GM12874 (cell line): Measurements from ENCODE around the gene AGBL1.

ENCODE experiments used
- TF ChIP-seq, protein P1 (sequence below): IDR thresholded peaks from 2 replicates; pipeline ENCODE4 v1.5.1; 2011; ENCODE audit warnings: low read depth, mild to moderate bottlenecking, control low read depth, low read length, moderate library complexity; ENCODE audit not compliant: insufficient read depth

The AGBL1 gene

GRCh38 chr15:86839502-86839901 is 759.8 kb downstream of the AGBL1 start:
- TF ChIP-seq, protein P1, sequence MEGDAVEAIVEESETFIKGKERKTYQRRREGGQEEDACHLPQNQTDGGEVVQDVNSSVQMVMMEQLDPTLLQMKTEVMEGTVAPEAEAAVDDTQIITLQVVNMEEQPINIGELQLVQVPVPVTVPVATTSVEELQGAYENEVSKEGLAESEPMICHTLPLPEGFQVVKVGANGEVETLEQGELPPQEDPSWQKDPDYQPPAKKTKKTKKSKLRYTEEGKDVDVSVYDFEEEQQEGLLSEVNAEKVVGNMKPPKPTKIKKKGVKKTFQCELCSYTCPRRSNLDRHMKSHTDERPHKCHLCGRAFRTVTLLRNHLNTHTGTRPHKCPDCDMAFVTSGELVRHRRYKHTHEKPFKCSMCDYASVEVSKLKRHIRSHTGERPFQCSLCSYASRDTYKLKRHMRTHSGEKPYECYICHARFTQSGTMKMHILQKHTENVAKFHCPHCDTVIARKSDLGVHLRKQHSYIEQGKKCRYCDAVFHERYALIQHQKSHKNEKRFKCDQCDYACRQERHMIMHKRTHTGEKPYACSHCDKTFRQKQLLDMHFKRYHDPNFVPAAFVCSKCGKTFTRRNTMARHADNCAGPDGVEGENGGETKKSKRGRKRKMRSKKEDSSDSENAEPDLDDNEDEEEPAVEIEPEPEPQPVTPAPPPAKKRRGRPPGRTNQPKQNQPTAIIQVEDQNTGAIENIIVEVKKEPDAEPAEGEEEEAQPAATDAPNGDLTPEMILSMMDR, result no peak

- TF ChIP-seq, protein P1, result no peak
These were observed 761.3 kb downstream of the AGBL1 start for GRCh38 chr15:86840996-86841395.

- TF ChIP-seq, protein P1, result no peak
These were observed 762.5 kb downstream of the AGBL1 start for GRCh38 chr15:86842199-86842598.

DNA sequence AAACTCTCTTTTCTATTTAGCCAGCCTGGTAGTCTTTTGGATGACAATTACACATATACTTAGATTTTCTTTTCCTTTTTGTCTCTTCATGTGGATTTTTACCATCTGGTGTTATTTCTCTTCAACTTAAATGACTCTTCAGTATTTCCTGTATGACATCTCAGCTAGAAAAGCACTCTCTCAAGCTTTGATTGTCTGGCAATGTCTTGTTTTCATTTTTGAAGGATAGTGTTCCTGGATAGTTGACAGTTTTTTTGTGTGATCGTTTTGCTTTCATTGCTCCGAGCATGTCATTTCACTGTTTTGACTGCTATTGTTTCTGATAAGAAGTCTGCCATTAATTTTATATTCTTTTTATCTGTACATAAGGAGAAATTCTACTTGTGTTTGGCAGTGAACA is 766.4 kb downstream of the AGBL1 start:
- TF ChIP-seq, protein P1, result no peak

GRCh38 chr15:86849136-86849535 is 769.5 kb downstream of the AGBL1 start:
- TF ChIP-seq, protein P1, result no peak

- TF ChIP-seq, protein P1, result no peak
These were observed 770.1 kb downstream of the AGBL1 start for GRCh38 chr15:86849558-86850285.

- TF ChIP-seq, protein P1, result no peak
These were observed 771.3 kb downstream of the AGBL1 start for GRCh38 chr15:86850939-86851338.

DNA sequence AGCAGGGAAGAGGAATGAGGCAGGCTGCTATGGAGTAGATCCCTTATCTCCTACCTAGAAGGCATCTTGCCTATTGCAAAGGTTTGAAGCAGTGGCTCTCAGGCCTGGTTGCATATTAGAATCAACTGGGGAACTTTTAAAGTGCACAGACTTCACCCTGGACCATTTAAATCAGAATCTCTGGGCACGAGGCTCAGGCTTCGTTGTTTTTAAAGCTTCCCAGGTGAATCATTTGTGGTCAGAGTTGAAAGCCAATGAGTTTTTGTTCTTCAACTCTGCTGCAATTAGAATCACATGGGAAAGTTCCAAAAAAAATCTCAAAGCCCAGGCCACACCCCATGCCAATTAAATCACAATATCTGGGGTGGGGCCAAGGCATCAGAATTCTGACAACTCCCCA is 773.1 kb downstream of the AGBL1 start:
- TF ChIP-seq, protein P1, result no peak
